T-cell (primary cell): ENCODE results near the gene MRPL2. TPM values are rescaled to one million over a fixed set of nuclear protein-coding genes. Genes with fewer than 3 reads are reported as not detected.

Experiments
- ATAC-seq, 4 experiments: fragments of 200-7000 bp in 3 of 4; fragments of 150-1000 bp in 1 of 4; cut with Tn5 transposase; replicated peaks in 1 of 4; 1 replicate in 3 of 4; 2 replicates in 1 of 4; pipeline ENCODE4 v1.10.0; 2021; ENCODE audit warnings: moderate library complexity in 3 of 4, mild to moderate bottlenecking in 2 of 4, moderate number of reproducible peaks in 1 of 4
- CTCF ChIA-PET, 2 donors: fragments of 300-600 bp; sonication (Branson Sonifier 250); formaldehyde crosslinking; loops; one replicate each; lab custom pipeline; 2022; ENCODE audit warnings: antibody characterized with exemption in 2 of 2; lab: Charles Lee
- POLR2A ChIA-PET, 2 donors: fragments of 300-600 bp; sonication (Branson Sonifier 250); formaldehyde crosslinking; loops; one replicate each; lab custom pipeline; 2022; ENCODE audit warnings: antibody characterized with exemption in 2 of 2; lab: Charles Lee
- DNase-seq, 35 experiments: peaks; one replicate each; pipeline versions ENCODE4 v3.0.0 to v3.0.0-alpha.2; 2013 to 2023
- H3K27ac ChIP-seq: one replicate; pipeline ENCODE4 v1.5.1; 2013; ENCODE audit warnings: low read length
- H3K27me3 ChIP-seq, 2 experiments: replicated peaks in 1 of 2; 1 replicate in 1 of 2; 2 replicates in 1 of 2; pipeline versions ENCODE4 v1.6.1 to v1.7.0; 2013; ENCODE audit warnings: low read length in 1 of 2, mixed read lengths in 1 of 2; ENCODE audit not compliant: control insufficient read depth in 2 of 2, insufficient read depth in 2 of 2; ENCODE audit errors: extremely low read depth in 1 of 2
- H3K36me3 ChIP-seq, 2 donors: 1 replicate in 1 of 2; 2 replicates in 1 of 2; pipeline versions ENCODE4 v1.6.1 to v1.7.0; 2013; ENCODE audit warnings: low read length in 1 of 2; ENCODE audit not compliant: control insufficient read depth in 2 of 2, insufficient read depth in 1 of 2; ENCODE audit errors: extremely low read depth in 1 of 2
- H3K4me1 ChIP-seq, 2 experiments: 1 replicate in 1 of 2; 2 replicates in 1 of 2; pipeline versions ENCODE4 v1.6.1 to v1.7.0; 2013; ENCODE audit warnings: low read length in 2 of 2, mixed read lengths in 1 of 2; ENCODE audit not compliant: insufficient read depth in 2 of 2, control insufficient read depth in 1 of 2; ENCODE audit errors: extremely low read depth in 1 of 2
- H3K4me3 ChIP-seq, 2 donors: 1 replicate in 1 of 2; 2 replicates in 1 of 2; pipeline versions ENCODE4 v1.5.1 to v1.7.0; 2013; ENCODE audit warnings: mild to moderate bottlenecking in 2 of 2, low read length in 1 of 2, moderate library complexity in 1 of 2; ENCODE audit not compliant: control insufficient read depth in 1 of 2; ENCODE audit errors: extremely low read depth in 1 of 2
- H3K9me3 ChIP-seq: 2 replicates; pipeline ENCODE4 v1.7.0; 2013
- H3K27ac Mint-ChIP-seq, 2 donors: one replicate each; pipeline ENCODE4 v1.8.0; 2020 to 2021; ENCODE audit warnings: mild to moderate bottlenecking in 2 of 2, mixed read lengths in 2 of 2
- H3K27me3 Mint-ChIP-seq, 2 donors: one replicate each; pipeline ENCODE4 v1.8.0; 2021 to 2022; ENCODE audit warnings: mixed read lengths in 2 of 2
- H3K36me3 Mint-ChIP-seq: one replicate; pipeline ENCODE4 v1.8.0; 2021; ENCODE audit warnings: mixed read lengths
- H3K4me1 Mint-ChIP-seq, 3 donors: one replicate each; pipeline ENCODE4 v1.8.0; 2020 to 2022; ENCODE audit warnings: mixed read lengths in 3 of 3, mild to moderate bottlenecking in 1 of 3
- H3K4me3 Mint-ChIP-seq, 3 donors: one replicate each; pipeline ENCODE4 v1.8.0; 2020 to 2022; ENCODE audit warnings: mild to moderate bottlenecking in 3 of 3, mixed read lengths in 3 of 3, moderate library complexity in 3 of 3
- H3K9me3 Mint-ChIP-seq, 3 donors: one replicate each; pipeline ENCODE4 v1.8.0; 2020 to 2022; ENCODE audit warnings: mixed read lengths in 3 of 3
- WGBS: methylation state at CpG from one replicate; pipeline ENCODE4 v1.1.5; 2013; ENCODE audit warnings: missing lambda C conversion rate; ENCODE audit not compliant: insufficient coverage; 5-methylcytosine and 5-hydroxymethylcytosine counted together
- total RNA-seq, 35 experiments: library from RNA in 6 of 35; stranded (reverse) in 6 of 35; fragments of 120-200 nt in 1 of 35; gene quantifications; one replicate each; pipeline versions ENCODE4 v1.2.1 to v1.2.4 and lab custom pipeline; 2013 to 2026

The MRPL2 gene
- total RNA-seq, 5 donors from 2014 or later (not counting 1 experiment from before 2014, with no cell fraction given), result 34.8 to 66.3 (median 52.0) TPM

DNA sequence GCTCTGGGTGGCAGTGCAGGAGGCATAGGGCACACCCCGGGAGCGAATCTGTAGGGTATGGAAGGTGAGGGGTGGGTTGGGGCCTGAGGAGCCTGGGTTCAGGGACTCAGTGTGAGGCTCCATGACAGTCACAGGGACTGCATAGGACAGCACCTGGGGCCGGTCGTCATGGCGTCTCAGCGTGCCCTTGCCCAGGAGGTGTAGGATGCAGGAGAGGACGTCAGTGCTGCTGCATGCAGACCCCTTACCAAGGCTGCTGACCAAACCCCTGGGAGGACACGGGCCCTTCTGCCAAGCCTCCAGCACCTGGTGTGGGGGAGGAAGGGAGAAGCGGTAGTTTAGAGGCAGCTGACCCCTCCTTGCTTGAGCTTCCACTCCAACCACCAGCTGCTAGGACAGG is 21.5 kb downstream of the MRPL2 start:
- no peak for DNase-seq
- no peaks in the 10 kb centered on the region for H3K27me3 ChIP-seq
- H3K27ac ChIP-seq, result no peak overlapping the region
- no peak overlapping the region for H3K4me3 ChIP-seq
- no peaks in the 10 kb centered on the region for H3K9me3 ChIP-seq
- WGBS, result 100% methylated on average over 4 of the region's 9 CpGs
- H3K36me3 Mint-ChIP-seq, result peaks cover 40% of the 10 kb centered on the region
- H3K27me3 Mint-ChIP-seq, result no peaks in the 10 kb centered on the region
- H3K27ac Mint-ChIP-seq, result no peak overlapping the region
- ATAC-seq, result no peak
- no peaks in the 10 kb centered on the region for H3K9me3 Mint-ChIP-seq
- POLR2A ChIA-PET, result no interaction called here
- no peaks in the 10 kb centered on the region for H3K4me1 ChIP-seq
- CTCF ChIA-PET, result no interaction called here
- peaks cover 21 to 55% of the 10 kb centered on the region in 2 donors for H3K36me3 ChIP-seq
- no peak overlapping the region for H3K4me3 Mint-ChIP-seq
- peaks cover 0 to 4% (median 0%) of the 10 kb centered on the region in 3 donors for H3K4me1 Mint-ChIP-seq

GRCh38 chr6:43037197-43037596 is 22.0 kb downstream of the MRPL2 start:
- peaks cover 37% of the 10 kb centered on the region for H3K36me3 Mint-ChIP-seq
- H3K4me1 Mint-ChIP-seq, result peaks cover 0 to 4% (median 0%) of the 10 kb centered on the region in 3 donors
- Histone ChIP-seq H3K27me3 (no peaks in the 10 kb centered on the region), H3K36me3 (peaks cover 23 to 51% of the 10 kb centered on the region in 2 donors), H3K9me3 (no peaks in the 10 kb centered on the region), H3K4me3 (no peak overlapping the region), H3K4me1 (no peaks in the 10 kb centered on the region), H3K27ac (no peak overlapping the region)
- no peak overlapping the region for H3K4me3 Mint-ChIP-seq
- 80% methylated on average over 5 of the region's 5 CpGs for WGBS
- DNase-seq (no peak), ATAC-seq (no peak)
- H3K27me3 Mint-ChIP-seq, result no peaks in the 10 kb centered on the region
- H3K27ac Mint-ChIP-seq, result peak overlapping the region in 1 of 2 donors; percentile 59
- POLR2A ChIA-PET, result no interaction called here
- CTCF ChIA-PET, result no interaction called here
- no peaks in the 10 kb centered on the region for H3K9me3 Mint-ChIP-seq

DNA sequence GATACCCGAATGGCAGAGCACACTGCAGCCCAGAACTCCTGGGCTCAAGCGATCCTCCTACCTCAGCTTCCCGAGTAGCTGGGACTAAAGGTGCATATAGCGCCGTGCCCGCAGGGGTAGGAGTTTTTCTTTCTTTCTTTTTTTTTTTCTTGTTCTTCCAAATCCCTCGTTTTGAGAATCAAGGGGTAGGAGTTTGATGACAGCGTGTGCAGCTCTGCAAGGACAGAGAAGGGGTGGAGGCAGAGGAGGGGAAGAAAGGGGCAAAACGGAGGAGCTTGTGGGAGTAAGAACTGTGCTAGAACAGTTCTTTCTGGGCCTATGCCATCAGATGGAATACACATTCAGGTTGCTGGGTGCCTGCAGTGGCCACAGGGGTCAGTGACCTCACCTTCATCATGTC is 22.5 kb downstream of the MRPL2 start:
- H3K36me3 ChIP-seq, result peaks cover 25 to 51% of the 10 kb centered on the region in 2 donors
- 94% methylated on average over 2 of the region's 9 CpGs for WGBS
- ChIA-PET POLR2A (no interaction called here), CTCF (no interaction called here)
- Mint-ChIP-seq H3K4me3 (no peak overlapping the region), H3K27me3 (no peaks in the 10 kb centered on the region), H3K4me1 (peaks cover 0 to 4% (median 0%) of the 10 kb centered on the region in 3 donors), H3K9me3 (no peaks in the 10 kb centered on the region), H3K27ac (no peak overlapping the region), H3K36me3 (peaks cover 37% of the 10 kb centered on the region)
- no peaks in the 10 kb centered on the region for H3K9me3 ChIP-seq
- no peak overlapping the region for H3K4me3 ChIP-seq
- H3K27me3 ChIP-seq, result no peaks in the 10 kb centered on the region
- DNase-seq (no peak), ATAC-seq (no peak)
- no peaks in the 10 kb centered on the region for H3K4me1 ChIP-seq
- no peak overlapping the region for H3K27ac ChIP-seq

DNA sequence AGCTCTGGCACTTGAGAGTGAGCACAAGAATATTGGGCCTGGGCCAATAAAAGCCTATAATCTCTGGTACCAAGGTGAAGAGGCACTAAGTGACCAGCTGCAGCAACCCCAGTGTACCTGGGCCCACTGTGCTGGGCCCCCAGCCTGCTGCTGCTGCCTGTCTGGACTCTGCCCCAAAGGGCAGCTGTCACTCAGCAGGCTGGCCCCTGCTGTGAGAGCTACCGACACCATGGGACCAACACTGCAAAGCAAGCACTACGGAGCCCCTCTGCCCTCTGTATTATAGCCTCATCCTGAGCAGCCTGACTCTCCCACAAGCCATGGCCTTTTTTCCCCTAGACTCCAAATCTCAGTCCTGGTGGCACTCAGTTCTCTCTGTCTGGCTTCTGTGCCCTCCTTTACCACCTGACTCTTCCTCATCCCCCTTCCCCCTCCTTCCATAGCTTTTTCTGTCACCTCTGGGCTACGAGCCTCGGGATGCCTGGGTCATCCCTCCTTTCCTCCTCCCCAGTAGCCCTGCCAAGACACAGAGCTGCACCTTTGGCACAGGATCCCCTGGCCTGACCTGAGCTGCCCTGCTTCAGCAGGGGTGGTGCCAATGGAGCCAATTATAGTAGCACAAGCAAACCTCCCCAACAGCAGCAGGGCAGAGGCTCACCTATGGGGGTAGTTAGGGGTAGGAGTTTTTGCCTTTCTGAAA is 23.6 kb downstream of the MRPL2 start:
- no peaks in the 10 kb centered on the region for H3K27me3 ChIP-seq
- H3K9me3 ChIP-seq, result no peaks in the 10 kb centered on the region
- ChIA-PET POLR2A (no interaction called here), CTCF (no interaction called here)
- no peak overlapping the region for H3K4me3 ChIP-seq
- ATAC-seq (no peak), DNase-seq (no peak)
- Mint-ChIP-seq H3K36me3 (peaks cover 37% of the 10 kb centered on the region), H3K27ac (peak overlapping the region in 1 of 2 donors; percentile 66), H3K27me3 (no peaks in the 10 kb centered on the region), H3K4me3 (no peak overlapping the region), H3K4me1 (peaks cover 0 to 4% (median 0%) of the 10 kb centered on the region in 3 donors), H3K9me3 (no peaks in the 10 kb centered on the region)
- H3K36me3 ChIP-seq, result peaks cover 22 to 45% of the 10 kb centered on the region in 2 donors
- no peaks in the 10 kb centered on the region for H3K4me1 ChIP-seq
- no peak overlapping the region for H3K27ac ChIP-seq
- 93% methylated on average over 4 of the region's 4 CpGs for WGBS

GRCh38 chr6:43034190-43034525 is 25.1 kb downstream of the MRPL2 start:
- Histone ChIP-seq H3K27ac (no peak overlapping the region), H3K36me3 (peaks cover 19 to 45% of the 10 kb centered on the region in 2 donors), H3K4me1 (no peaks in the 10 kb centered on the region), H3K9me3 (no peaks in the 10 kb centered on the region), H3K4me3 (no peak overlapping the region), H3K27me3 (no peaks in the 10 kb centered on the region)
- 100% methylated on average over 2 of the region's 2 CpGs for WGBS
- H3K4me1 Mint-ChIP-seq, result peaks cover 0 to 4% (median 0%) of the 10 kb centered on the region in 3 donors
- ChIA-PET POLR2A (interaction anchor here in 1 of 2 donors (0.5 kb wide), 1 partner anchor 148 kb away, joined by 6 read pairs; no protein-coding TSS in a partner anchor), CTCF (no interaction called here)
- H3K9me3 Mint-ChIP-seq, result no peaks in the 10 kb centered on the region
- peak overlapping the region in 1 of 2 donors; percentile 48 for H3K27ac Mint-ChIP-seq
- H3K27me3 Mint-ChIP-seq, result no peaks in the 10 kb centered on the region
- DNase-seq (no peak), ATAC-seq (no peak)
- peaks cover 41% of the 10 kb centered on the region for H3K36me3 Mint-ChIP-seq
- no peak overlapping the region for H3K4me3 Mint-ChIP-seq

DNA sequence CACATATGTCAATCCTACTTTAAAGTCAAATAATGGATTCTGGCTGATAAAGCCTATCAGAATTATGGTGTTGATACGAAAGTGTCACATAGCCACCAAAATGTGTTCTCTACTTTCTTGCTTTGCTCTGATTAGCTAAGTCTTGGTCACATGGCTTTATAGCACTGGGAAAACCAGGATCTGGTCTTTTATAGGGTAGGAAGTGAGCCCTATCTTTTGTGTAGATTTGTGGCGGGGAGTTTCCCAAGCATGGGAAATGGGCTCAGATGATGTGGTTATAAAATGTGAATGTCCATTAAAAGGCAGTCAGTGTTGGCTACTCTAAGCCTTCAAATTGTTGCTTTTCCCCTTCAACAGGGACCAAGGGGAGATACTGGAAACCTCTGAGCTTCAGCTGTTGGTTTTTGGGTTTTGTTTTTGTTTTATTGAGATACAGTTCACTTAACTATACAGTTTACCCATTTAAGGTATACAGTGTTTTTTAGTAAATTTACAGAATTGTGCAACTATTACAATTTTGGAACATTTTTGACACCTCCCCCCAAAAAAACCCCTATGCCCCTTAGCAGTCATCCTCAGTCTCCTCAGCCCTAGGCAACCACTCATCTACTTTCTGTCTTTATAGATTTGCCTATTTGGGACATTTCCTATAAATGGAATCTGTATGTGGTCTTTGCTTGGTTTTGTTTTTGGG is 25.6 kb downstream of the MRPL2 start:
- H3K27me3 ChIP-seq, result no peaks in the 10 kb centered on the region
- ATAC-seq, result no peak
- Mint-ChIP-seq H3K36me3 (peaks cover 38% of the 10 kb centered on the region), H3K27me3 (no peaks in the 10 kb centered on the region), H3K4me1 (peaks cover 0 to 4% (median 0%) of the 10 kb centered on the region in 3 donors), H3K4me3 (no peak overlapping the region), H3K27ac (peak overlapping the region in 1 of 2 donors; percentile 48), H3K9me3 (no peaks in the 10 kb centered on the region)
- no peak overlapping the region for H3K27ac ChIP-seq
- ChIA-PET CTCF (interaction anchor here in 1 of 2 donors (0.6 kb wide), 1 partner anchor 54 kb away, joined by 3 read pairs; no protein-coding TSS in a partner anchor), POLR2A (interaction anchor here in 1 of 2 donors (0.5 kb wide), 1 partner anchor 149 kb away, joined by 6 read pairs; no protein-coding TSS in a partner anchor)
- DNase-seq, result no peak
- 100% methylated on average over 1 of the region's 2 CpGs for WGBS
- peaks cover 17 to 48% of the 10 kb centered on the region in 2 donors for H3K36me3 ChIP-seq
- no peaks in the 10 kb centered on the region for H3K9me3 ChIP-seq
- H3K4me1 ChIP-seq, result no peaks in the 10 kb centered on the region
- H3K4me3 ChIP-seq, result no peak overlapping the region
